Activated CD8-positive, alpha-beta memory T cell treated with anti-CD3 and anti-CD28 coated beads, Interleukin-2, amount 10 ng/mL, durations not matched to agents 7 days and 5 days (primary cell): ENCODE measurements around the gene LIN52. TPM values are rescaled to one million over a fixed set of nuclear protein-coding genes. Genes with fewer than 3 reads are reported as not detected.

Experiments used
- ATAC-seq: fragments of 150-1000 bp; cut with Tn5 transposase; one replicate; pipeline ENCODE4 v1.10.0; 2021; ENCODE audit warnings: moderate library complexity
- CTCF ChIA-PET: fragments of 350-600 bp; sonication (Branson Sonifier 250); formaldehyde crosslinking; loops from one replicate; lab custom pipeline; 2021; ENCODE audit warnings: antibody characterized with exemption; lab: Charles Lee
- DNase-seq: peaks from one replicate; pipeline ENCODE4 v3.0.0-alpha.2; 2020
- H3K27ac Mint-ChIP-seq: one replicate; pipeline ENCODE4 v1.8.0; 2021; ENCODE audit warnings: mild to moderate bottlenecking, mixed read lengths
- H3K27me3 Mint-ChIP-seq: one replicate; pipeline ENCODE4 v1.8.0; 2021; ENCODE audit warnings: mixed read lengths
- H3K36me3 Mint-ChIP-seq: one replicate; pipeline ENCODE4 v1.8.0; 2021; ENCODE audit warnings: mild to moderate bottlenecking, mixed read lengths
- H3K4me1 Mint-ChIP-seq: one replicate; pipeline ENCODE4 v1.8.0; 2021; ENCODE audit warnings: mixed read lengths
- H3K4me3 Mint-ChIP-seq: one replicate; pipeline ENCODE4 v1.8.0; 2021; ENCODE audit warnings: mild to moderate bottlenecking, moderate library complexity, mixed read lengths
- H3K9me3 Mint-ChIP-seq: one replicate; pipeline ENCODE4 v1.8.0; 2022; ENCODE audit warnings: low read depth, mixed read lengths
- total RNA-seq, 2 experiments: library from RNA; stranded (reverse); gene quantifications; one replicate each; pipeline ENCODE4 v1.2.3, GENCODE V29; 2021

LIN52 gene
- total RNA-seq, 2 experiments from 2014 or later: 18.3 to 20.1 TPM

DNA sequence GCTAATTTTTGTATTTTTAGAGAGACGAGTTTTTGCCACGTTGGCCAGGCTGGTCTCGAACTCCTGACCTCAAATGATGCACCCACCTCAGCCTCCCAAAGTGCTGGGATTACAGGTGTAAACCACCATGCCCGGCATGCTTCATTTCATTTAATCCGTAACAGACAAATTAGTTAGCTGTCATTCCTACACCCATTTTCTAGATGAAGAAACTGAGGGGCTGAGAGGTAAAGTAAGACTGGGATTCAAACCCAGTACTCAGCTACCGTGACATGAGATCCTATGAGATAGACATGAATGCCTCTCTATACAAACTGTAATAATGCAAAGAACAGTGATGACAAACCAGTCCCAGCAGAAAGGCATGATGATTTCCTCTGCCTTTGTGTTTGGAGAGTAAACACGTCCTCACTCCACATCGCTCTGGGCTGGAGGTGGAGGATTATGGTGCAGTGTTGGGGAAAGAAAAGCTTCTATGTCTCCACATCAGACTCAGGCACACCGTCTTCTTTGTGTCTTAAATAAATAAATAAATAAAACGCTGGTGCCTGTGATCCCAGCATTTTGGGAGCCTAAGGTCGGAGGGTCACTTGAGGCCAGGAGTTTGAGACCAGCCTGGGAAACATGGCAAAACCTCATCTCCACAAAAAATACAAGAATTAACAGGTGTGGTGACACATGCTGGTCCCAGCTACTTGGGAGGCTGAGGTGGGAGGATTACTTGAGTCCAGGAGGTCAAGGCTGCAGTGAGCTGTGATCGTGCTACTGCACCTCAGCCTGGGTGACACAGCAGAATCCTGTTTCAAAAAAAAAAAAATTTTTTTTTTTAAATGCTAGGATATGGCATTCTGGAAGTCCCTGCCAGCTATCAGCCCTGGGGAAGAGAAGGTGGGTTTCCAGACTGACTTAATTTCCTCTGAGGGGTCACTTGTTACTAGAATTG, 164.9 kb downstream of the LIN52 start:
- peaks cover 62% of the 10 kb centered on the region for H3K27me3 Mint-ChIP-seq
- ATAC-seq: no peak
- CTCF ChIA-PET: interaction anchor here (0.8 to 2.5 kb wide), 7 partner anchors 7 to 138 kb away, joined by 3 to 15 read pairs (median 5); no protein-coding TSS in a partner anchor
- H3K27ac Mint-ChIP-seq: no peak overlapping the region
- H3K36me3 Mint-ChIP-seq: no peaks in the 10 kb centered on the region
- DNase-seq: no peak
- no peaks in the 10 kb centered on the region for H3K9me3 Mint-ChIP-seq
- H3K4me3 Mint-ChIP-seq: no peak overlapping the region
- peaks cover 6% of the 10 kb centered on the region for H3K4me1 Mint-ChIP-seq

Other genes starting within 250 kb of the LIN52 start
- gene PTGR2, start 233.1 kb upstream of the LIN52 start, total RNA-seq: 1 to 10 TPM; 1.6 to 3.5 TPM
- gene ZNF410, start 198.1 kb upstream of the LIN52 start, total RNA-seq: 10 to 100 TPM; 55.1 to 58.1 TPM
- gene FAM161B, start 134.9 kb upstream of the LIN52 start, total RNA-seq: 1 to 10 TPM; 1.2 to 1.8 TPM
- 10 to 100 TPM; 17.7 to 18.1 TPM for gene COQ6, start 134.7 kb upstream of the LIN52 start, total RNA-seq
- gene ENTPD5, start 65.7 kb upstream of the LIN52 start, total RNA-seq: 10 to 100 TPM; 13.1 to 18.4 TPM
- gene BBOF1, start 65.6 kb upstream of the LIN52 start, total RNA-seq: 1 to 10 TPM in 1 of 2 experiments, under 1 TPM in 1; 0.87 to 1.1 TPM
- 10 to 100 TPM; 13.8 to 15.5 TPM for gene ALDH6A1, start 503 bp upstream of the LIN52 start, total RNA-seq
- gene VSX2, start 154.5 kb downstream of the LIN52 start, total RNA-seq: not detected
- 10 to 100 TPM; 45.1 to 50.6 TPM for gene ABCD4, start 218.0 kb downstream of the LIN52 start, total RNA-seq